UCSD-AML1 (cell line): ENCODE results near the gene LONRF2.

Source experiments
- DNase-seq: peaks from one replicate; lab custom pipeline; 2025; ENCODE audit not compliant: unreplicated experiment; lab: John Stamatoyannopoulos, UW

Gene LONRF2

GRCh38 chr2:100237770-100238169 is 84.5 kb downstream of the LONRF2 start:
- DNase-seq = no peak

DNA sequence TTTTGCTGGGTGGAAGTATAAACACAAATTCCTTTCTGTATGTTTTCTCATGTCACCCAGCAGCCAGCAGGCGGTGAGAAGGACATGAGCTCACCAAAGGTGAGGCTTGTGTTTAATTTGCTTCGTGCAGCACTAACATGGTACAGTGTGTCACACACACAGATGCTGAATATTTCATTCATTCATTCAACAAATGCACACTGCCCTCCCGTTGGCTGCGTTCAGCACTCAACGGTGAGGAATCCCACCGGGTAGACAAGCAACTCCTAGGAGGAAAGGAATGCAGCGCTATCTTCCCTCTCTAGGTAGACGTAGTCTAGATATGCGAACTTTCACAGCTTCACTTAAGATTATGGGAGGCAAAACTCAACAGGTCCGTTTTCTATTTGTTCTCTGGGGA is 85.1 kb downstream of the LONRF2 start:
- DNase-seq = no peak

GRCh38 chr2:100236166-100236565 is 86.1 kb downstream of the LONRF2 start:
- no peak for DNase-seq

DNA sequence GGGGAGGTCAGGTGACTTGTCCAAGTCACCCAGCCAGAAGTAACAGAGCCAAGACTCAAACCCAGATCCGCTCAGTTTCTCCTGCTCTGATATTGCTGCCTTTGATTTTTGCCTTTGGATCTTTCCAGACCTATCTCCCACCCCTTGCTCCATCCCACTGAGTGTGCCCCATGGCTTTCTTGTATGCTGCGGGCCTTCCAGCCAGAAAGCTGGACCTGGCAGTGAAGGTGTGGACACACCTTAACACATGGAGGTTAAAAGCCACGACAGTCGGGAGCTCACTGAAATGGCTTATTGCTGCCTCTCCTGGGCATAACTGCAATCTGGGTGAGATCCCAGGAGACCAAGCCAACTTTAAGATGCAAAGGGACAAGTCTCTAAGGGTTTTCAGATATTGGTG is 86.7 kb downstream of the LONRF2 start:
- no peak for DNase-seq

GRCh38 chr2:100235098-100235497 is 87.2 kb downstream of the LONRF2 start:
- DNase-seq = no peak

DNA sequence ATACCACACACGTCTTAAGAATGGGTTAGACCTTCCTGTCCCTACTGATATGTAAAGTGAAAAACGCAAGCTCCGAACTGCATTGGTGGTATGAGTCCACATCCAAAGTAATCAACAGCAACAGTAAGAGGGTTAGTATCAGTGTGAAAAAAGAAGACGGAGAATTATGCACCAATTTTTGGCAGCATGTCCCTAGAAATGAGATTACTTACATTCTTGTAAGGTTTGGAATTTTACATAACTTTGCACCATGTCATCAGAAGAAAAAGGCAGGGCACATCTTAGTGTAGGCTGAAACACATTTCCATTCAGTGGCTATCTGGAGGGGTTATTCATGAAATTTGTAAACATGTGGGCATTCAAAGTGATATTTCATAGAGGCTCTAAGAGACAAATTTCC is 88.2 kb downstream of the LONRF2 start:
- no peak for DNase-seq

DNA sequence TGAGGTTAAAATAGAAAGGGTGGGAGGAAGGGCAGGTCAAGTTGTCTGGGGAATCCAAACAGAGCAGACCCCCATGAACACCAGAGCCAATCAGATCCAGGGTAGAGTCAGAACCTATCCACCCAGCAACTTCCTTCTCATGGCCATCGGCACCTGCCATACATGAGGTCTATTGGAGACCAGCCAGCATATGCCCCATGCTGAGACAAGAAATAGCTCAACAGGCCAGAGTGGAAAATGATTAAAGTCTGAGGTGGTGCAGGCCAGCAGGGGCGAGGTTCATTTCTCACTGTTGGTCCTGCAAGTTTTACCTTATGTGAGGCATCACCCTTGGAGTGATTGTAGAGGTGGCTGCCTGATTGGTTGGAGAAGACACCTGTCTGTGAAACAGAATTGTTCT is 89.2 kb downstream of the LONRF2 start:
- DNase-seq = no peak

DNA sequence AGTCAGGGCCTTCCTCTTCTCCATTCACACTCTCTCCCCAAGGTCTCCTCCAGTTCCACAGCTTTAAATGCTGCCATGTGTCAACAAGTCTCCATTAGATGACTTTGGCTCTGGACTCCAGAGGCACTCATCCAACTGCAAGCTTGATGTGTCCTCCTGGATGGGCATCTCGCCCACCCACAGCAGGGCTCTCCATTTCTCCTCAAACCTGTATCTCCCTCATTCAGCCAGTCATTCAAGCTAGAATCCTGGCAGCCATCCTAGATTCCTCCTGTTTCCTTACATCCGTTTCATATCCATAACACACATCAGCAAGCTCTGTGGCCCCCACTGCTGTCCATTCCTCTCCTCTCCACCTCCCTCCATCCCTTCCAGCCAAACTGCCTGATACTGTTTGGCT is 91.5 kb downstream of the LONRF2 start:
- no peak for DNase-seq

DNA sequence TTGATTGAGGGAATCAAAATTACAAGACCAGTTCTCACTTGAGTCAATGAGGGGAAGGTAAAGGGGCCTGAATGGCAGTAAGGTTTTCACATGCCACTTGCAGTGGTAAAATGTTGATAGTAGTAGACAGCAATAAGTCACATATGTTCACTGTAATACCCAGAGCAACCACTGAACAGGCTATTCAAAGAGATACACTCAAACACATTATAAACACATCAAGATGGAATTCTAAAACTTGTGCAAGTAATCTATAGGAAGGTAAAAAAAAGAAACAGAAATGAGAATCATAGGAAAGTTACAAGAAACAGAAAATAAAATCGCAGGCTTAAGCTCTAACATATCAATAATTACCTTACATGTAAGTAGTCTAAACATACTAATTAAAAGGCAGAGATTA is 93.3 kb downstream of the LONRF2 start:
- DNase-seq = no peak

- DNase-seq = no peak
These were observed 93.9 kb downstream of the LONRF2 start for GRCh38 chr2:100228415-100228814.

DNA sequence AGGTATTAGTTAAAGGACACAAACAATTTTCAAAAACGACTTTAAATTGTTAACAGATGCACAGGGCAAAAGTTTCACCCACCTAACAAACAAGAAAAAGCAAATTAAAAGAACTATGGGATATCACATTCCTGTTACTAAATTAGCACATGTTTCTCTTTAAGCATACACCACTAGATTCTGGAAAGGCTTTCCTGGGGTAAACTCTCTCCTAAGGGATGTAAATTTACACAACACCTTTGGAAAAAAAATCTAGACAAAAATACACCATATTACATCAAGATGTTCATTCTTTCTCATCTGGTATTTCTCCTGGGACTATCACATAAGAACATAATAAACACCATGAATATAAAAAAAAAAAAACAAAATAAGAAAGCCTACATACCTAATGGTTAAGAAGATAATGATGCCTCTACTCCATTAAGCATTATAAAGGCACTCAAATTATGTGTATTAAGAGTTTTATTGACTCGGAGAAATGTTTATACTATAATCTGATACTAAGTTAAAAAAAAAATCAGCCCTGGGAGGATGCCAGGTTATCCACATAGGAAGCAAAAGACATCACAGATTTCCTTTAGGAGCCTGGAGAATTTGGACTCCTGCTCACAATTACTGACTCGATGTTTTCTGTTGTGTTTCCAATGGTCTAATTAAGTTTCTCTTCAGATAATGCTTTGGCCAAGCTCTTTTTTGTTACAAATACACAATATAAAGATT is 97.2 kb downstream of the LONRF2 start:
- no peak for DNase-seq

DNA sequence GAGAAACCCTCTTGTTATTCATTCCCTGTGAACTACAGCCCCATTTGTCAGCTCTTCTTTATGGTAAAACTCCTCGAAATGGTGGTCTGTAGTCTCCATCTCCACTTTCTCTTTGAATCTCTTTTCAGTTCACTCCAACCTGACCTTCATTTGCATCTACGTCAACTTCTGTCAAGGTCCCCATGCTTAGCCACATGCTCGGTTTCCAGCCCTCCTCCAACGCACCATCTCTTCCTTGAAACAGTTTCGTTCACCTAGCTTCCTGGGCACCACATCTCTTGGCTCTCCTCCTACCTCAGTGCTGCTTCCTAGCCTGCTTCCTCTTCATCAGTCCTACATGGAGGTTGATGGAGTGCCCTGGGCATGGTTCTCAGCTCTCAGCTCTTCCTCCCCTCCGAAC is 98.8 kb downstream of the LONRF2 start:
- DNase-seq = no peak
